ENCODE measurements around the gene RGS3. TPM values are rescaled to one million over a fixed set of nuclear protein-coding genes. Genes with fewer than 3 reads are reported as not detected.

RGS3 gene
- total RNA-seq, 4 donors from 2014 or later: 76.0 to 169 (median 105) TPM

DNA sequence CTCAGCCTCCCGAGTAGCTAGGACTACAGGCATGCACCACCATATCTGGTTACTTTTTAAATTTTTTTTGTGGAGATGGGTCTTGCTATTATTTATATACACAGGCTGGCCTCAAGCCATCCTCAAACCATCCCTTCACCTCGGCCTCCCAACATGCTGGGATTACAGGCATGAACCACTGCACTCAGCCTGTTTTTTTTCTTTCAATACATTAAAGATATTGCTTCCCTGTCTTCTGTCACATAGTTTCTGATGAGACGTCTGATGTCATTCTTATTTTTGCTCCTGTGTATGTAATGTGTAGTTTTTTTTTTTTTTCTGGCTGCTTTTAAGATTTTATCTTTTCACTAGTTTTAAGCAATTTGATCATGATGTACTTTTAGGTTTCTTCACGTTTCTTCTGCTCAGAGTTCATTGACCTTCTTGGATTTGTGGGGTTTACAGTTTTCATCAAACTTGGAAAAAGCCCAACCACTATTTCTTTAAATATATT is 11.4 kb upstream of the RGS3 start:
- DNase-seq (ENCODE audit: low spot score) (no peak), ATAC-seq (ENCODE audit: low FRiP score) (no peak)
- TF ChIP-seq, protein P1, sequence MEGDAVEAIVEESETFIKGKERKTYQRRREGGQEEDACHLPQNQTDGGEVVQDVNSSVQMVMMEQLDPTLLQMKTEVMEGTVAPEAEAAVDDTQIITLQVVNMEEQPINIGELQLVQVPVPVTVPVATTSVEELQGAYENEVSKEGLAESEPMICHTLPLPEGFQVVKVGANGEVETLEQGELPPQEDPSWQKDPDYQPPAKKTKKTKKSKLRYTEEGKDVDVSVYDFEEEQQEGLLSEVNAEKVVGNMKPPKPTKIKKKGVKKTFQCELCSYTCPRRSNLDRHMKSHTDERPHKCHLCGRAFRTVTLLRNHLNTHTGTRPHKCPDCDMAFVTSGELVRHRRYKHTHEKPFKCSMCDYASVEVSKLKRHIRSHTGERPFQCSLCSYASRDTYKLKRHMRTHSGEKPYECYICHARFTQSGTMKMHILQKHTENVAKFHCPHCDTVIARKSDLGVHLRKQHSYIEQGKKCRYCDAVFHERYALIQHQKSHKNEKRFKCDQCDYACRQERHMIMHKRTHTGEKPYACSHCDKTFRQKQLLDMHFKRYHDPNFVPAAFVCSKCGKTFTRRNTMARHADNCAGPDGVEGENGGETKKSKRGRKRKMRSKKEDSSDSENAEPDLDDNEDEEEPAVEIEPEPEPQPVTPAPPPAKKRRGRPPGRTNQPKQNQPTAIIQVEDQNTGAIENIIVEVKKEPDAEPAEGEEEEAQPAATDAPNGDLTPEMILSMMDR (IDR thresholded peaks at IDR 0.05): no peak

DNA sequence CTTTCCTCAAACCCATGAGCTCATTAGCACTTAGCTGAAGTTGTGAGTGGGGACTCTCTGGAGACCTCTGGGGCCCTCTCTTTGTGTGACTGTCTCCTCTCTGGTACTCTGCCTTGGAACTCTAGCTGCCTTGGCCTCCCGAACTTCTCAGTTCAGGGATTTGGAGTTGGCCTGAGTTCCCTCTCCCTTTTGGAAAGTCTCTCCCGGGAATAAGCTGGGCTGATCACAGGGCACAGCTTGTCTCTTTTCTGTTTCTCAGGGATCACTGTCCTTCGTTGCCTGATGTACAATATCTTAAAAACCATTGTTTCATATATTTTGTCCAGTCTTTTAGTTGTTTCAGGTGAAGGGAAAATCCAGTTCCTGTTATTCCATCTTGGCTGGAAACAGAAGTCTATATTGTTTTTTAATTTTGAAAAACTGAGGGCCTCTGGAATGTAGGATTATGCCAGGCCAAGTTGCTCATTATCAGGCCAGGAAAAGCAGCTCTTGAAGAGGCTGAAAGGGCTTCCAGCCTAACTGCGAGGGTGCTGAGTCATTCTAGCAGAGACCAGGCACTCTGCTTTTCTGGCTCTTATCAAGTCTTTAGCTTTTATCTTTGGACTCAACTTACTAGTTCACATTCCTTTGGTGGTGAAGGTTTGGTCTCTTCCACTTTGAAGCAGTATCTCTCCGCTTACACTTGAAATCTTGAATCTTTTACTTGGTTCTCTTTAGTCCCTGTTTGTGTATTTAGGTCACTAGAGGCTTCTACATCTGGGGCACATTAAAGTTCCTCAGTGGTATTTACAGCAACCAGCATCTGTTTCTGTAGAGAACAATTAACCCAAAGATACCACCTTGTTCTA is 8.4 kb upstream of the RGS3 start:
- ATAC-seq (ENCODE audit: low FRiP score) (peak; percentile 95), DNase-seq (ENCODE audit: low spot score) (no peak)
- TF ChIP-seq, protein P1 (IDR thresholded peaks at IDR 0.05): no peak

DNA sequence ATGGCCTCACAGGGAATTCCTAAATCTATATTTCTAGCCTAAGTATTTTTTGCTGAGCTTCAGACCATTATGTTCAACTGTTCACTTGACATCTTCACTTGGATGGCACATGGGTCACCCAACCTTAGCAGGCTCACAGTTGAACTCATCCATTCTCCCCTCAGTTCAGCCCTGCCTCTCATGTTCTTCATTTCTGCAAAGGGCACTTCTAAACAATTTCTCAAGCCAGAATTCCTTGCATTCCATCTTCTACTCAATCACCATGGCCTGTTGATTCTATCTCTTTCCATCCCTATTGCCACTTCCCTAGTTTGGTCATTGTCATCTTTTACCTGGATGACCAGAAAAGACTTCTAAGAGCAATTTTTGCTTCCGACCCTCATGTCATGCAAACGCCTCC is 7.3 kb upstream of the RGS3 start:
- DNase-seq (ENCODE audit: low spot score) (no peak), ATAC-seq (ENCODE audit: low FRiP score) (no peak)
- TF ChIP-seq, protein P1 (IDR thresholded peaks at IDR 0.05): no peak

DNA sequence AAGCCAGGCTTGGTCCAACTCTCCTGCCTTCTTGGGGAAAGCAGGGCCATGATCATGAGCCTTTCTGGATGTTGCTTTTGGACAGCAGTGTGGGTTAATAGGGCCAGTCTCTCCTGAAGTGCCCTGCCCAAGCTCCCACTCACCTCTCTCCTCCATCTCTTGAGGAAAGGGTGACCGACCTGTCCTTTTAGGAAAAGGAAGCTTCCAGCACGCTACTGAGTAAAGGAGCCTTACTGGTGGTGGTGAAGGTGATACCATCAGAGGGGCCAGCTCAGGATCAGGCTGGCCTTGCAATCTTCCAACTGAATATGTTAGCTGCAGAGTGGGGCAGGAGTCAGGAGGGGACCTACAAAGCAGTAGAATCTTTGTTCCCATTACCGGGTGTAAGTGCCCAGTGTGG is 2.2 kb upstream of the RGS3 start:
- ATAC-seq (ENCODE audit: low FRiP score): no peak
- TF ChIP-seq, protein P1 (IDR thresholded peaks at IDR 0.05): no peak
- DNase-seq (ENCODE audit: low spot score): no peak

DNA sequence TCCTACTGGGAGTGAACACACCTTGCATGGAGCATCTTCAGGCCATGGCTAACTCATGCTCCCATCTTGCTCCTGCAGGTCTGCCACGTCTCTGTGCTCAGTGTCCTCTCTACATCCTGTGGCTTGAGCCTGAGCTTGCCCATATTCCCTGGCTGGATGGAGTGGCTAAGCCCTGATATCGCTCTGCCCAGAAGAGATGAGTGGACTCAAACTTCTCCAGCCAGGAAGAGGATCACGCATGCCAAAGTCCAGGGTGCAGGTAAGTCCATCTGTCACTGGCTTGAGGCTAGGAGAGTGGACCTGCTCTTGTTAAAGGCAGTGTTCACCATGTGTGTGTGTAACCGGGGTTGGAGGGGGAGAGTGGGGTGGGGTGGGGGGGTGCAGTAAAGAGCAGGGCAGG is 1.6 kb upstream of the RGS3 start:
- ATAC-seq (ENCODE audit: low FRiP score) (no peak), DNase-seq (ENCODE audit: low spot score) (no peak)
- TF ChIP-seq, protein P1 (IDR thresholded peaks at IDR 0.05): no peak

DNA sequence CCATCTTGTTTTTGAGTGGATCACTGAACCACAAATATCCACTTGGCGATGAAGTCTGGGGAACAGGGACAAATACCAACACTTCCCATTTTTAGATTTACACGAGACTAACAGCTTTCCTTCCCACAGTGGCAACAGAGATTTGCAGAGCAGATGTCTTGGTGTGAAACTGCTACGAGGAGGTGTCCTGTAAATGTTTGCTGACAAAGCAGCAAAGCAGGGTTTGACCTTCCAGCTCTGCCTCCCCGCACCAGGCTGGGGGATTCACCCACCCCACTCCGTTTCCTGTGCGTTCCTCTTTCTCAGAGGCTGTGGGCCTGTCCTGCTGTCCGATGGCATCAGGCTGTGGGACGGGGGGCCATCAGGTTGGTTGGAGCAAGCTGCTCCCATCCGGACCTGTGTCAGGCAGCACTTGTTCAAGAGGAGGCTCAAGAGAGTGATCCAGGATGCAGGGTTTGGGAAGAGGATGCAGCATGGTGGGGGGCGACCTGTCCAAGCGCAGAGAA is 693 bp upstream of the RGS3 start:
- ATAC-seq (ENCODE audit: low FRiP score): no peak
- TF ChIP-seq, protein P1 (IDR thresholded peaks at IDR 0.05): no peak

DNA sequence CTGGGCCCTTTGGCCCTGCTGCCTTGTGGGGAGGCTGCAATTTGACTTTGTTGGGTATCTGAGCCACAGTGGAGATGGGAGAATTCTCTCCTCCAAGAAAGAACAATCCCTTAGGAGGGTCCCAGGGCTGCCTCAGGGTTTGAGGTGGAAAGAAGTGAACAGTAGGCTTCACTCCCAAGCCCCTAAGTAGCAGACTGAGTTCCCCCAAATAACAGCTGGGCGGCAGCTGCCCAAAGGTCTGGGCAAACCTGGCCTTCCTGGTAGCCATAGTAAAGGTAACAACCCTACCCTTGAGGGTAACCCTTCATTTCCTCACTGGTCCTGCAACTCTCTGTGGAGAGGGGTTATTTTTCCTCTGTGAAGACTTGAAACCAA is 746 bp downstream of the RGS3 start:
- DNase-seq (ENCODE audit: low spot score) (no peak), ATAC-seq (ENCODE audit: low FRiP score) (no peak)
- TF ChIP-seq, protein P1 (IDR thresholded peaks at IDR 0.05): no peak

More for the DNA sequence above, 693 bp upstream of the RGS3 start:
- DNase-seq (ENCODE audit: low spot score): no peak

Measured in omental fat pad (tissue), 4 donors.